Tibial nerve (tissue), 4 donors: ENCODE data around the gene LYRM7. TPM values are rescaled to one million over a fixed set of nuclear protein-coding genes. Genes with fewer than 3 reads are reported as not detected.

Source experiments
- DNase-seq, 2 donors: peaks; one replicate each; pipeline ENCODE4 v3.0.0-alpha.2; 2019; ENCODE audit warnings: low spot score in 2 of 2
- H3K27ac ChIP-seq, 4 donors: fragments of 200-600 bp; sonication (generic) in 3 of 4; one replicate each; pipeline ENCODE4 v1.5.1; 2017 to 2019; ENCODE audit warnings: mild to moderate bottlenecking in 1 of 4
- H3K27me3 ChIP-seq, 2 donors: fragments of 200-600 bp; sonication (generic) in 1 of 2; one replicate each; pipeline versions ENCODE4 v1.5.1 to v1.6.0; 2017 to 2019
- H3K36me3 ChIP-seq, 3 donors: fragments of 200-600 bp; sonication (generic); one replicate each; pipeline ENCODE4 v1.5.1; 2018 to 2019
- H3K4me1 ChIP-seq, 4 donors: fragments of 200-600 bp; sonication (generic) in 3 of 4; one replicate each; pipeline ENCODE4 v1.5.1; 2017 to 2019
- H3K4me3 ChIP-seq, 4 donors: fragments of 200-600 bp; sonication (generic) in 3 of 4; one replicate each; pipeline ENCODE4 v1.5.1; 2017 to 2019; ENCODE audit warnings: mild to moderate bottlenecking in 1 of 4, moderate library complexity in 1 of 4
- H3K9me3 ChIP-seq, 4 donors: fragments of 200-600 bp; sonication (generic) in 3 of 4; one replicate each; pipeline ENCODE4 v1.5.1; 2017 to 2019
- CTCF ChIP-seq, 5 experiments: fragments of 200-600 bp in 3 of 5; fragments of 450-650 bp in 2 of 5; sonication (generic) in 3 of 5; IDR thresholded peaks; one replicate each; pipeline ENCODE4 v1.5.1; 2016 to 2019; ENCODE audit warnings: antibody characterized with exemption in 5 of 5, mild to moderate bottlenecking in 3 of 5, moderate library complexity in 2 of 5
- EP300 ChIP-seq, 2 donors: sonication (generic); formaldehyde crosslinking; IDR thresholded peaks; one replicate each; pipeline ENCODE4 v1.6.1; 2017; ENCODE audit warnings: antibody characterized with exemption in 2 of 2, mild to moderate bottlenecking in 1 of 2
- POLR2A ChIP-seq, 2 donors: fragments of 450-650 bp; IDR thresholded peaks; one replicate each; pipeline ENCODE4 v1.6.1; 2017; ENCODE audit warnings: antibody characterized with exemption in 2 of 2, mild to moderate bottlenecking in 2 of 2, moderate library complexity in 2 of 2
- WGBS, 2 donors: methylation state at CpG; one replicate each; pipeline ENCODE4 v1.1.5; 2018; 5-methylcytosine and 5-hydroxymethylcytosine counted together
- total RNA-seq, 4 donors: library from RNA; depleted of rRNA; stranded (reverse); fragments of >200 nt; gene quantifications; one replicate each; pipeline ENCODE4 v1.1.0, GENCODE V29; 2016

The LYRM7 gene
- total RNA-seq, 4 donors from 2014 or later: 6.3 to 10.1 (median 8.3) TPM

- H3K36me3 ChIP-seq: no peaks in the 10 kb centered on the region
- no peak for DNase-seq
- H3K27me3 ChIP-seq: no peaks in the 10 kb centered on the region
- no peak for TF ChIP-seq EP300 (IDR thresholded peaks at IDR 0.05)
- TF ChIP-seq POLR2A (IDR thresholded peaks at IDR 0.05): no peak
- no peak for TF ChIP-seq CTCF (IDR thresholded peaks at IDR 0.05)
- no peak overlapping the region for H3K4me3 ChIP-seq
- no peaks in the 10 kb centered on the region for H3K4me1 ChIP-seq
- H3K9me3 ChIP-seq: no peaks in the 10 kb centered on the region
- 90 to 97% methylated on average over 4 of the region's 4 CpGs for WGBS, 2 donors
- H3K27ac ChIP-seq: no peak overlapping the region
Observed at GRCh38 chr5:131217791-131218190, 47.0 kb downstream of the LYRM7 start.

- 62 to 87% methylated on average over 4 of the region's 4 CpGs for WGBS, 2 donors
- Histone ChIP-seq H3K9me3 (no peaks in the 10 kb centered on the region), H3K27me3 (no peaks in the 10 kb centered on the region), H3K4me1 (no peaks in the 10 kb centered on the region), H3K36me3 (no peaks in the 10 kb centered on the region), H3K27ac (no peak overlapping the region), H3K4me3 (no peak overlapping the region)
- no peak for TF ChIP-seq POLR2A (IDR thresholded peaks at IDR 0.05)
- TF ChIP-seq EP300 (IDR thresholded peaks at IDR 0.05): no peak
- TF ChIP-seq CTCF (IDR thresholded peaks at IDR 0.05): no peak
- DNase-seq: no peak
Observed at GRCh38 chr5:131218392-131218791, 47.6 kb downstream of the LYRM7 start.

GRCh38 chr5:131220566-131220965 is 49.8 kb downstream of the LYRM7 start:
- 93 to 95% methylated on average over 7 of the region's 7 CpGs for WGBS, 2 donors
- Histone ChIP-seq H3K27me3 (no peaks in the 10 kb centered on the region), H3K4me1 (peaks cover 0 to 7% (median 0%) of the 10 kb centered on the region in 4 donors), H3K4me3 (no peak overlapping the region), H3K9me3 (no peaks in the 10 kb centered on the region), H3K27ac (no peak overlapping the region), H3K36me3 (no peaks in the 10 kb centered on the region)
- no peak for TF ChIP-seq EP300 (IDR thresholded peaks at IDR 0.05)
- TF ChIP-seq POLR2A (IDR thresholded peaks at IDR 0.05): no peak
- no peak for TF ChIP-seq CTCF (IDR thresholded peaks at IDR 0.05)
- no peak for DNase-seq

GRCh38 chr5:131221008-131221703 is 50.4 kb downstream of the LYRM7 start:
- peaks cover 0 to 7% (median 0%) of the 10 kb centered on the region in 4 donors for H3K4me1 ChIP-seq
- H3K27me3 ChIP-seq: no peaks in the 10 kb centered on the region
- H3K27ac ChIP-seq: no peak overlapping the region
- no peaks in the 10 kb centered on the region for H3K36me3 ChIP-seq
- no peak overlapping the region for H3K4me3 ChIP-seq
- 86 to 88% methylated on average over 10 of the region's 10 CpGs for WGBS, 2 donors
- DNase-seq: no peak
- H3K9me3 ChIP-seq: no peaks in the 10 kb centered on the region
- TF ChIP-seq POLR2A (IDR thresholded peaks at IDR 0.05) (no peak), EP300 (IDR thresholded peaks at IDR 0.05) (no peak), CTCF (IDR thresholded peaks at IDR 0.05) (no peak)

- TF ChIP-seq CTCF (IDR thresholded peaks at IDR 0.05): no peak
- TF ChIP-seq EP300 (IDR thresholded peaks at IDR 0.05): no peak
- no peak for TF ChIP-seq POLR2A (IDR thresholded peaks at IDR 0.05)
Observed at GRCh38 chr5:131221888-131222287, 51.1 kb downstream of the LYRM7 start.

More at GRCh38 chr5:131221888-131222287, 51.1 kb downstream of the LYRM7 start:
- Histone ChIP-seq H3K36me3 (no peaks in the 10 kb centered on the region), H3K27me3 (no peaks in the 10 kb centered on the region), H3K9me3 (no peaks in the 10 kb centered on the region), H3K27ac (no peak overlapping the region), H3K4me1 (peaks cover 0 to 7% (median 0%) of the 10 kb centered on the region in 4 donors), H3K4me3 (no peak overlapping the region)
- DNase-seq: no peak
